ENCODE data around the gene OPN4.

- TF ChIP-seq CTCF (IDR thresholded peaks at IDR 0.05) (no peak), EZH2 (IDR thresholded peaks at IDR 0.05) (no peak)
Observed at GRCh38 chr10:86648704-86649427, 5.5 kb upstream of the OPN4 start.
